GM12878 (cell line): ENCODE results near the gene MRPS27. TPM values are rescaled to one million over a fixed set of nuclear protein-coding genes. Genes with fewer than 3 reads are reported as not detected.

ENCODE experiments used
- ATAC-seq: fragments of 200-7000 bp; cut with Tn5 transposase; 3 replicates; pipeline ENCODE4 v1.9.1; 2020; ENCODE audit warnings: mild to moderate bottlenecking, moderate library complexity
- BruUV-seq: library from RNA; stranded (reverse); fragments of 400-500 nt; replicated peaks from 2 replicates; lab custom pipeline; 2021; lab: Mats Ljungman, UMichigan
- CTCF ChIA-PET: fragments of 300-600 bp; sonication (Branson Sonifier 250); formaldehyde crosslinking; extraction: SDS; loops from one replicate; lab custom pipeline; 2021; ENCODE audit warnings: inconsistent platforms; lab: Yijun Ruan, JAX
- POLR2A ChIA-PET: fragments of 350-600 bp; formaldehyde crosslinking; extraction: SDS; loops from one replicate; lab custom pipeline; 2021; ENCODE audit warnings: inconsistent platforms; lab: Charles Lee
- RAD21 ChIA-PET: fragments of 300-600 bp; sonication (Branson Sonifier 250); formaldehyde crosslinking; loops from one replicate; lab custom pipeline; 2023; ENCODE audit warnings: antibody characterized with exemption; ENCODE audit not compliant: unreplicated experiment; lab: Charles Lee
- SMC1A ChIA-PET: fragments of 300-600 bp; sonication (Branson Sonifier 250); formaldehyde crosslinking; loops from one replicate; lab custom pipeline; 2023; ENCODE audit not compliant: unreplicated experiment, uncharacterized antibody; lab: Charles Lee
- DNase-seq: peaks from one replicate; pipeline ENCODE4 v3.0.0-alpha.2; 2011; ENCODE audit warnings: low read depth, low spot score
- FAIRE-seq: peaks from 3 replicates; lab custom pipeline; 2011; peaks lifted over from hg19 to GRCh38; lab: Jason Lieb, UNC
- H2AFZ ChIP-seq: 2 replicates; pipeline ENCODE4 v1.6.0; 2011; ENCODE audit warnings: low read depth, low read length, control low read depth; ENCODE audit not compliant: control insufficient read depth
- H3K27ac ChIP-seq: 2 replicates; pipeline ENCODE4 v1.5.1; 2011; ENCODE audit warnings: control low read depth; ENCODE audit not compliant: control insufficient read depth, insufficient read depth
- H3K27me3 ChIP-seq, 2 experiments: replicated peaks in 1 of 2; 2 replicates each; pipeline versions ENCODE4 v1.6.0 to v1.6.1; 2011; ENCODE audit warnings: low read length in 1 of 2; ENCODE audit not compliant: control insufficient read depth in 2 of 2, insufficient read depth in 2 of 2
- H3K36me3 ChIP-seq, 2 experiments: 2 replicates each; pipeline ENCODE4 v1.5.1; 2011; ENCODE audit warnings: low read length in 1 of 2; ENCODE audit not compliant: control insufficient read depth in 2 of 2, insufficient read depth in 2 of 2
- H3K4me1 ChIP-seq: 2 replicates; pipeline ENCODE4 v1.6.1; 2011; ENCODE audit warnings: mild to moderate bottlenecking, low read length, moderate library complexity, mixed read lengths; ENCODE audit not compliant: control insufficient read depth, insufficient read depth
- H3K4me2 ChIP-seq: 2 replicates; pipeline ENCODE4 v1.6.0; 2011; ENCODE audit warnings: control low read depth; ENCODE audit not compliant: control insufficient read depth, insufficient read depth
- H3K4me3 ChIP-seq: fragments of 200-600 bp; sonication (generic); 2 replicates; pipeline ENCODE4 v1.5.1; 2016
- H3K79me2 ChIP-seq: 2 replicates; pipeline ENCODE4 v1.6.0; 2011; ENCODE audit warnings: low read length; ENCODE audit not compliant: control insufficient read depth, insufficient read depth
- H3K9ac ChIP-seq: 2 replicates; pipeline ENCODE4 v1.8.0; 2011; ENCODE audit warnings: low read length, control low read depth, mixed read lengths; ENCODE audit not compliant: control insufficient read depth, insufficient read depth
- H3K9me3 ChIP-seq: replicated peaks from 3 replicates; pipeline ENCODE4 v1.5.1; 2011; ENCODE audit warnings: mild to moderate bottlenecking, low read length; ENCODE audit not compliant: control insufficient read depth, insufficient read depth
- H4K20me1 ChIP-seq: 2 replicates; pipeline ENCODE4 v1.6.0; 2011; ENCODE audit not compliant: control insufficient read depth, insufficient read depth
- CTCF ChIP-seq, 3 experiments: IDR thresholded peaks in 2 of 3; conservative IDR thresholded peaks in 1 of 3; 2 replicates each; pipeline ENCODE4 v1.5.1; 2011; ENCODE audit warnings: low read depth in 3 of 3, low read length in 3 of 3, mild to moderate bottlenecking in 3 of 3, control low read depth in 2 of 3, moderate library complexity in 2 of 3, inconsistent platforms in 1 of 3, mixed read lengths in 1 of 3; ENCODE audit not compliant: control insufficient read depth in 2 of 3, insufficient read depth in 1 of 3; ENCODE audit errors: extremely low read depth in 1 of 3
- ESRRA ChIP-seq: IDR thresholded peaks from 2 replicates; pipeline ENCODE4 v1.6.1; 2012; ENCODE audit warnings: mild to moderate bottlenecking, low read length, improper control_type of control experiment
- USF2 ChIP-seq: IDR thresholded peaks from 2 replicates; pipeline ENCODE4 v1.6.1; 2011; ENCODE audit warnings: low read depth, low read length, improper control_type of control experiment, borderline replicate concordance
- WGBS: methylation state at CpG from one replicate; pipeline ENCODE4 v1.1.6; 2016; ENCODE audit warnings: low lambda C conversion rate; ENCODE audit not compliant: insufficient replicate concordance, insufficient coverage; ENCODE audit errors: missing lambda C conversion rate; 5-methylcytosine and 5-hydroxymethylcytosine counted together
- in situ Hi-C: fragments of 300-500 bp; cut with MboI; formaldehyde crosslinking; loops from 9 replicates; pipeline ENCODE4 v1.14.3; 2018; ENCODE audit warnings: mixed read lengths
- intact Hi-C: fragments of 100-400 bp; cut with micrococcal nuclease; formaldehyde crosslinking; loops from one replicate; pipeline ENCODE4 v1.14.2; 2022; ENCODE audit not compliant: unreplicated experiment
- polyA plus RNA-seq, 11 experiments: library from polyadenylated mRNA; depleted of rRNA in 4 of 11; unstranded in 6 of 11; stranded (reverse) in 5 of 11; fragments of >200 nt; fragmentation: Nextera tagmentation in 4 of 11; fragmentation: Illumina TruSeq in 1 of 11; extraction: Ambion mirVana in 4 of 11; extraction: Trizol in 1 of 11; gene quantifications; 1 replicate in 1 of 11; 2 replicates in 10 of 11; pipeline versions ENCODE4 v1.2.1 to v1.2.3, GENCODE V29; 2011 to 2016; ENCODE audit warnings: inconsistent platforms in 2 of 11, missing spikeins in 2 of 11, low read depth in 1 of 11
- total RNA-seq, 4 experiments: library from RNA; depleted of rRNA in 3 of 4; stranded (reverse); fragments of >200 nt in 3 of 4; fragmentation: Illumina TruSeq in 1 of 4; extraction: Trizol in 1 of 4; gene quantifications; 2 replicates each; pipeline versions ENCODE4 v1.2.1 to v1.2.3, GENCODE V29; 2013 to 2021

Gene MRPS27
- total and polyA plus RNA-seq, 10 of the 15 experiments (the other 5 are each of a cell fraction or from before 2014, with no cell fraction given) = 61.0 to 128 (median 93.0) TPM

- no peak; the same call in 2 of the 3 replicates for ATAC-seq
- 0 out of 2 replicates have a peak overlapping the region, but pooled peaks have one; percentile 11 for H3K9ac ChIP-seq
- intact Hi-C loops = no loop called here
- H3K4me1 ChIP-seq = peaks cover 61% of the 10 kb centered on the region
- no peaks in the 10 kb centered on the region for H4K20me1 ChIP-seq
- 35% methylated on average over 5 of the region's 5 CpGs for WGBS
- H3K4me3 ChIP-seq = peak overlapping the region; percentile 33; the same call in 1 of the 2 replicates
- RAD21 ChIA-PET = interaction anchor here (0.6 to 4.4 kb wide), 10 partner anchors 10 to 525 kb away, joined by 3 to 28 read pairs (median 4); partner anchors contain the start of genes MRPS27 and PTCD2
- H3K4me2 ChIP-seq = peak overlapping the region; percentile 77
- TF ChIP-seq ESRRA (no peak), CTCF (IDR thresholded peaks at IDR 0.05 in 2 of 3, conservative IDR thresholded peaks at IDR 0.05 in 1 of 3; ENCODE audit: control insufficient read depth in 2 of 3, extremely low read depth in 1 of 3, insufficient read depth in 1 of 3, low read depth in 3 of 3, low read length in 3 of 3) (0 out of 6 replicates have a peak, but pooled peaks of 1 of the 3 experiments have one; percentile 2), USF2 (no peak)
- POLR2A ChIA-PET = interaction anchor here (0.6 to 1.6 kb wide), 4 partner anchors 9 to 65 kb away, joined by 4 to 6 read pairs (median 4); no protein-coding TSS in a partner anchor
- BruUV-seq = no TSS peak
- CTCF ChIA-PET = interaction anchor here (1.1 to 2.4 kb wide), 6 partner anchors 9 to 64 kb away, joined by 3 to 15 read pairs (median 5); no protein-coding TSS in a partner anchor
- no peak for DNase-seq
- H3K27me3 ChIP-seq = no peaks in the 10 kb centered on the region
- peak overlapping the region; percentile 51 for H3K27ac ChIP-seq
- H3K79me2 ChIP-seq = peaks cover 71% of the 10 kb centered on the region
- H3K36me3 ChIP-seq = no peaks in the 10 kb centered on the region
- no peaks in the 10 kb centered on the region; the same call in 2 of the 3 replicates for H3K9me3 ChIP-seq
- no peak overlapping the region for H2AFZ ChIP-seq
- SMC1A ChIA-PET = interaction anchor here (0.7 to 3.0 kb wide), 10 partner anchors 9 to 470 kb away, joined by 3 to 17 read pairs (median 4); no protein-coding TSS in a partner anchor
- FAIRE-seq = no peak
- in situ Hi-C loops = no loop called here
Measured at GRCh38 chr5:72298711-72299110, 21.3 kb downstream of the MRPS27 start.
